ENCODE measurements around the gene HES7.
"Not testable (repeated sequence)": the region's sequence is repeated elsewhere in the genome, so short reads cannot be mapped to it uniquely, and the experiment has no call there.

HES7 gene

GRCh38 chr17:8122422-8122923 lies 1.4 kb downstream of the HES7 start:
- DNase-seq (ENCODE audit: low read depth), result no peak

- peak; percentile 72 for DNase-seq (ENCODE audit: low read depth)
Measured at GRCh38 chr17:8121681-8122421, 2.1 kb downstream of the HES7 start.

GRCh38 chr17:8121407-8121680 lies 2.6 kb downstream of the HES7 start:
- DNase-seq (ENCODE audit: low read depth), result no peak

- peak; percentile 81 for DNase-seq (ENCODE audit: low read depth)
Measured at GRCh38 chr17:8120520-8121406, 3.1 kb downstream of the HES7 start.

- DNase-seq (ENCODE audit: low read depth), result peak; percentile 86
Measured at GRCh38 chr17:8119581-8120519, 4.1 kb downstream of the HES7 start.

- DNase-seq (ENCODE audit: low read depth), result peak; percentile 85
Measured at GRCh38 chr17:8118769-8119580, 4.9 kb downstream of the HES7 start.

GRCh38 chr17:8117980-8118768 lies 5.7 kb downstream of the HES7 start, which contains the start of gene ALOXE3:
Gene ALOXE3, minus strand, starts transcription at chr17:8118514. Its CDS starts 524 bp downstream, at chr17:8117990.
- DNase-seq (ENCODE audit: low read depth), result no peak

GRCh38 chr17:8117367-8117979 lies 6.4 kb downstream of the HES7 start:
- no peak for DNase-seq (ENCODE audit: low read depth)

- DNase-seq (ENCODE audit: low read depth), result no peak
Measured at GRCh38 chr17:8116776-8117175, 7.1 kb downstream of the HES7 start.

- DNase-seq (ENCODE audit: low read depth), result no peak
Measured at GRCh38 chr17:8110907-8111306, 13.0 kb downstream of the HES7 start.

- no peak for DNase-seq (ENCODE audit: low read depth)
Measured at GRCh38 chr17:8110456-8110804, 13.5 kb downstream of the HES7 start.

GRCh38 chr17:8109661-8110455 lies 14.0 kb downstream of the HES7 start:
- DNase-seq (ENCODE audit: low read depth), result peak; percentile 76

- DNase-seq (ENCODE audit: low read depth), result no peak
Measured at GRCh38 chr17:8108972-8109660, 14.8 kb downstream of the HES7 start.

- DNase-seq (ENCODE audit: low read depth), result not testable (repeated sequence)
Measured at GRCh38 chr17:8106980-8107379, 16.9 kb downstream of the HES7 start.

- no peak for DNase-seq (ENCODE audit: low read depth)
Measured at GRCh38 chr17:8105957-8106398, 17.9 kb downstream of the HES7 start.

- DNase-seq (ENCODE audit: low read depth), result no peak
Measured at GRCh38 chr17:8104911-8105310, 19.0 kb downstream of the HES7 start.

- no peak for DNase-seq (ENCODE audit: low read depth)
Measured at GRCh38 chr17:8103549-8103948, 20.4 kb downstream of the HES7 start.

- no peak for DNase-seq (ENCODE audit: low read depth)
Measured at GRCh38 chr17:8101721-8102120, 22.2 kb downstream of the HES7 start.

All from activated T-cell treated with anti-CD3 and anti-CD28 coated beads for 48 hours (primary cell).